Fibroblast of mammary gland (primary cell): ENCODE data around the gene LRRC47.

Experiments used
- DNase-seq: peaks from one replicate; pipeline ENCODE4 v3.0.0-alpha.2; 2010; ENCODE audit warnings: low read depth
- H3K4me3 ChIP-seq: 2 replicates; pipeline ENCODE4 v1.5.1; 2011; ENCODE audit warnings: low read depth, mild to moderate bottlenecking, low read length, moderate library complexity; ENCODE audit not compliant: control insufficient read depth
- TF ChIP-seq, protein P1 (sequence below): conservative IDR thresholded peaks from 2 replicates; pipeline ENCODE4 v1.5.1; 2011; ENCODE audit warnings: low read depth, low read length, inconsistent platforms; ENCODE audit not compliant: control insufficient read depth, insufficient read depth

Gene LRRC47

DNA sequence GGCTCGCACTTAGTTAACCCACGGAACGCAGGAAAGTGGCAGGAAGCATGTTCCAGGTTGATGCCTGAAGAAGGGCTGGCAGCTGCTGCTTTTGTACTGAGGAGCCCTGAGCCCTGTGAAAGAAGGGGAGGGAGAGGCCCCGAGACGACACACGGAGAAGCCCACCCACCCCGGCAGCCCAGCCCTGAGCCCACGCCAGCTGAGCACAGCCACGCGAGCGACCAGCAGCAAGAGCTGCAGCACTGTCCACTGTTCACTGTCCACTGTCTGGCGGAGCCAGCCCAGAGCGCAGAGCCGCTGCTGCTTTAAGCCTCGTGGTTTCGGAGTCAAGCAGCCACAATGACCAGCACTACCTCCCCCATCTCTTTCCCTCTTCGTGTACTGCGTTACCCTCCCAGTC lies 5.3 kb downstream of the LRRC47 start:
- no peak for DNase-seq
- H3K4me3 ChIP-seq = no peak overlapping the region
- TF ChIP-seq, protein P1, sequence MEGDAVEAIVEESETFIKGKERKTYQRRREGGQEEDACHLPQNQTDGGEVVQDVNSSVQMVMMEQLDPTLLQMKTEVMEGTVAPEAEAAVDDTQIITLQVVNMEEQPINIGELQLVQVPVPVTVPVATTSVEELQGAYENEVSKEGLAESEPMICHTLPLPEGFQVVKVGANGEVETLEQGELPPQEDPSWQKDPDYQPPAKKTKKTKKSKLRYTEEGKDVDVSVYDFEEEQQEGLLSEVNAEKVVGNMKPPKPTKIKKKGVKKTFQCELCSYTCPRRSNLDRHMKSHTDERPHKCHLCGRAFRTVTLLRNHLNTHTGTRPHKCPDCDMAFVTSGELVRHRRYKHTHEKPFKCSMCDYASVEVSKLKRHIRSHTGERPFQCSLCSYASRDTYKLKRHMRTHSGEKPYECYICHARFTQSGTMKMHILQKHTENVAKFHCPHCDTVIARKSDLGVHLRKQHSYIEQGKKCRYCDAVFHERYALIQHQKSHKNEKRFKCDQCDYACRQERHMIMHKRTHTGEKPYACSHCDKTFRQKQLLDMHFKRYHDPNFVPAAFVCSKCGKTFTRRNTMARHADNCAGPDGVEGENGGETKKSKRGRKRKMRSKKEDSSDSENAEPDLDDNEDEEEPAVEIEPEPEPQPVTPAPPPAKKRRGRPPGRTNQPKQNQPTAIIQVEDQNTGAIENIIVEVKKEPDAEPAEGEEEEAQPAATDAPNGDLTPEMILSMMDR = no peak

DNA sequence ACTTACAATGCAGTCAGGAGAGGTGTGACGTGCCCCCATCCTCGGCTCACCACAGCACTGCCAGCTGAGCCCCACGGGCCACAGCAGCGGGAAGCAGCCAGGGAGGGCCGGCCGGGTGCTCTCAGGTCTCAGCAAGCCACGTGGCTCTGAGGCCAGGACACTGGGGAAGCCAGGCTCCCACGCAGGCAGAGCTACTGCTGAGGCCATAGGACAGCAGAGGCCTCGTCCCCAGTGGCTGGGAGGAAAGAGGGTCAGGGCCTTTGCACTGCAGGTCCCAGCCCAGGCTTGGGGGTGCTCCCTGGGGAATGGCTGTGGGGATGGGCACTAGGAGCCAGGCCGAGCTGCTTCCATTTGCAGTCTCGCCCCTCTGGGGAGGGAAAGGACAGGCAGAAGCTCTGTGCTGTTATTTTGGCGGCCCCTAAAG lies 5.8 kb downstream of the LRRC47 start:
- DNase-seq = no peak
- TF ChIP-seq, protein P1 = no peak
- H3K4me3 ChIP-seq = no peak overlapping the region

DNA sequence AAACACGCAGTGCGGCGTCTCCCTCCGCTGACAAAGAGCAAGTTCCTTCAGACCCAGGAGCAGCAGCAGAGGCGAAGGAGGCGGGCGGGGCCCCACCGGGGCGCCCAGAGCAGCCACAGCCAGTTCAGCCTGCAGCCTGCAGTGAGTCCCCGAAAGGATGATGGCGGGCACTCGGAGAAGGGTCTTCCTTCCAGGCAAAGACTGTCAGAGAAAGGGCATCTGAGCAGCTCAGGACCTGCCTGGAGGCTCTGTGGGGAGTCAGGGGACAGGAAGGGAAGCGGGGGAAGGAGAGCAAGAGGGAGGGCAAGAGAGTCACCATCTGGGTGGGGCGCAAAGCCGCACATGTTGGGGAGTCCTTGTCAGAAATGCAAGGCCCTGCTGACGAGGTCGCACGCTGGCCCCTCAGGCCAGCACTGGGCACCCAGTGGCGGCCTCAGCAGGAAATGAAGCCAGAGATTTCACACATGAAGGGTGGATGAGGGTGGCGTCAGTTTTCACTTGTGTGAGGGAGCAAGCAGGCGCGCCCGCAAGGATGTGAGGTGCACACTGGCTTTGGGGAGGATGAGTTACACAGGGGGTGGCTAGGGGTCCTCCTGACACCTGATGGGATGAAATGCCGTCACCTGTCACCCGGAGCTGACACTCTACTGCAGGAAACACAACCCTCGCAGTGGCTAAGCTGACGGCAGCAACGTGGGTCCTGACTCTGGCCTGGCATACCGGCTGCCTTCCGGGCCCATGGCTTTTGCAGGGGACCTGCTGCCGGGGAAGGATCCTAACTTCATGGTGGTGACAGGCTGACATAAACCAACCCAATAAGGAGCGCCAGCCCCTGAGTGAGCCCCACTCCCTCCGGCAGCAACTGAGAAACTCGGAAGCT lies 6.6 kb downstream of the LRRC47 start:
- DNase-seq = no peak
- H3K4me3 ChIP-seq = no peak overlapping the region
- TF ChIP-seq, protein P1 = no peak

DNA sequence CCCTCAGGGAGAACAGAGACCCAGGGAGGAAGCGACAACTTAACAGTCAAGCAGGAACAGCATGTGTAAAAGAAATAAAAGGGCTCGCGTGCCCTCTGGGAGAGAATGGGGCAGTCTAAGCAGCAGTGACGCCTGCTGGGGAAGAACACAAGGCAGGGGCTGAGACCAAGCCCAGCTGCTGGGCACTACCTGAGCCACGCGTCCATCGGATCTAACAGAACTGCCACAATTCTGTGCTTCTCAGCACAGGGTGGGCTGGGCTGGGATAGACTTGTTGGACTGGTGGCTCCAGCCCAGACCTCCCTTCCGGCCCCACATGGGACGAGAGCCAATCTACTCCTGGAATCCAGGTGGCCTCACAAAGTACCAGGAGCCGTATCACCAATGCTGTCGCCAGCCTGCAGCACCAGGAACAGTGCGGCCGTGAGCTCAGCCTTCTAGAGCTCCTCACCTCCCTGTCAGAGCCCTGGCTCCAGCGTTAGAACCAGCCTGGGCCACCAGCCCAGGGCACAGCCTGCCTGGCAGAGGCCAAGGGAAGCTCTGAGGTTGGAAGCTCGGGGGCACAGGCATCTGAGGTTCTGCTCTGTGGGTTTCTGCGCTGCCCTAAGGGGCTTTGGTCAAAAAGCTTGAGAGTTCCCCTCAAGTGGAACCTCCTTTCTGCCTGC lies 7.4 kb downstream of the LRRC47 start:
- TF ChIP-seq, protein P1 = no peak
- H3K4me3 ChIP-seq = no peak overlapping the region
- DNase-seq = no peak

DNA sequence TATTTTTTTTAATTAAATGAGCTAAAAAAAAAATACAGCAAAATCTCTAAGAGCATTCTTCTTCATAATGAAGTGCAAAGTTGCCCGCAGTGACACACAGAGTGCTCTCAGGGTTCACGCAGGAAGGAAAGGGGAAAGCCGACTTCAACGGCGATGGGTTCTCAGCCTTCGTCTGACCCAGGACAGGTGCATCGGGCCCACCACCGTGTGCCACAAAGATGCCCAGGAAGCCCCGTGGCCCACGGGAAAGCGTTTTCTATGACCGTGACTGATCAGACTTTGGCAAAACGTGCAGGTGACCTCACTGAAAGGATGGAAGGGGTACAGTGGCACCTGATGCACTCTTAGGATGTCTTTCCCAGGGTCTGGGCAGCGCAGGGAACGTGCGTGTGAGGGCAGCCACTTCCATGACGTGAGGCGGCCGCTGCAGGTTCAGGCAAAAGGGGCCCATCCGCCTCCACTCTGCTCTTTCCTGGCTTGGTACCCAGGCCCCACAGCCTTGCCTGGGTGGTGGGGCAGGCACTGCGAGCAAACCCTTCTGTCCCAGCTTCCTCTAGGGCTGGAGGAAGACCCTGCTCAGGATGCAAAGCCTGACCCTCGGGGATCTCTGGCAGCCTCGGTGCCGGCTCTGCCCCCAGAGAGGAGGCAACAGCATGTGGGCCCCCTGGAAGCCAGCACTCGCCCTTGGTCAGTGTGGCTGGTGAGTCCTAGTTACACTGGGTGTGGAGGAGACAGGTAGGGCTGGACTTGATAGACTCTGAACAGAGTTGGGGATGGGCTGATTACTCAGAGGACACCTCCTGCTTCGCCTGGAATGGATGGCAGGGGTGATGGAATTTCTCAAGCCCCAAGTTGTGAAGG lies 8.3 kb downstream of the LRRC47 start:
- TF ChIP-seq, protein P1 = no peak
- no peak for DNase-seq
- no peak overlapping the region for H3K4me3 ChIP-seq

DNA sequence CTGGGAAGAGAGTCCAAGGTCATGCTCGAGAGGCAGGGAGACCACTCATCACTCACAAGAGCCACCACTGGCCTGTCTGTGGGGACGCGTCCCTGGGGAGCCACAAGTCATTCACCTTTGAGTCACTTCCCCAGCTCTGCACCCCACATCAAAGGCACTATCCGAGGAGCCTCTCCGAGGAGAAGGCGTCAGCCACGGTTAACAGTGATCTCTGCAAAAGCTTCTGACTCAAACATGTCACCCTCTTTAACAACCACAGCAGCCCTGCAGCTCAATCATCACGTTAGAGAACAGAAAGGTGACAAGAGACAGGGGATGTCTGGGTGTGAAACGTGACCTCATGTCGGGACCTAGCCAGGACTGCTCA lies 9.0 kb downstream of the LRRC47 start:
- no peak for DNase-seq
- no peak overlapping the region for H3K4me3 ChIP-seq
- TF ChIP-seq, protein P1 = no peak
